Transverse colon (tissue), 4 donors: ENCODE results near the gene RNF26. TPM values are rescaled to one million over a fixed set of nuclear protein-coding genes. Genes with fewer than 3 reads are reported as not detected.
A peak's percentile ranks its signal among the peaks of the same experiment; 100 is the strongest.

Source experiments
- DNase-seq: peaks from one replicate; pipeline ENCODE4 v3.0.0-alpha.2; 2019
- H3K27ac ChIP-seq, 4 donors: fragments of 200-600 bp; sonication (generic); 2 replicates each; pipeline ENCODE4 v1.5.1; 2016 to 2018; ENCODE audit warnings: inconsistent platforms in 4 of 4
- H3K27me3 ChIP-seq: fragments of 200-600 bp; sonication (generic); 2 replicates; pipeline ENCODE4 v1.5.1; 2017; ENCODE audit warnings: inconsistent platforms
- H3K36me3 ChIP-seq, 4 donors: fragments of 200-600 bp; sonication (generic); 2 replicates each; pipeline ENCODE4 v1.5.1; 2017 to 2019; ENCODE audit warnings: inconsistent platforms in 4 of 4
- H3K4me1 ChIP-seq, 4 donors: fragments of 200-600 bp; sonication (generic); 2 replicates each; pipeline ENCODE4 v1.5.1; 2017 to 2020; ENCODE audit warnings: inconsistent platforms in 4 of 4
- H3K4me3 ChIP-seq, 4 donors: fragments of 200-600 bp; sonication (generic); 1 replicate in 1 of 4; 2 replicates in 3 of 4; pipeline versions ENCODE4 v1.5.1 to v1.6.1; 2017 to 2019; ENCODE audit warnings: inconsistent platforms in 4 of 4
- H3K9me3 ChIP-seq, 2 donors: fragments of 200-600 bp; sonication (generic); 2 replicates each; pipeline ENCODE4 v1.5.1; 2017 to 2019; ENCODE audit warnings: inconsistent platforms in 2 of 2
- CTCF ChIP-seq, 5 experiments: fragments of 200-600 bp in 3 of 5; fragments of 450-650 bp in 2 of 5; sonication (generic) in 3 of 5; IDR thresholded peaks; 1 replicate in 2 of 5; 2 replicates in 3 of 5; pipeline ENCODE4 v1.5.1; 2016 to 2017; ENCODE audit warnings: antibody characterized with exemption in 5 of 5, inconsistent platforms in 3 of 5, mild to moderate bottlenecking in 2 of 5, moderate library complexity in 1 of 5
- EP300 ChIP-seq: sonication (generic); formaldehyde crosslinking; IDR thresholded peaks from one replicate; pipeline ENCODE4 v1.6.1; 2017; ENCODE audit warnings: antibody characterized with exemption, low read depth
- POLR2A ChIP-seq: fragments of 450-650 bp; IDR thresholded peaks from one replicate; pipeline ENCODE4 v1.6.1; 2016; ENCODE audit warnings: antibody characterized with exemption, mild to moderate bottlenecking, moderate library complexity
- POLR2AphosphoS5 ChIP-seq, 3 donors: sonication (generic); formaldehyde crosslinking; IDR thresholded peaks; one replicate each; pipeline ENCODE4 v1.6.1; 2016; ENCODE audit warnings: antibody characterized with exemption in 3 of 3
- WGBS, 2 donors: methylation state at CpG; one replicate each; pipeline ENCODE4 v1.1.5; 2018; ENCODE audit warnings: low coverage in 1 of 2; 5-methylcytosine and 5-hydroxymethylcytosine counted together
- in situ Hi-C, 4 donors: fragments of 200-750 bp; cut with MboI; loops; one replicate each; pipeline versions ENCODE4 v1.15.0 to v1.15.1; 2017; ENCODE audit warnings: low sequenced_read_pairs in 3 of 4, low pct_ligation_motif_present in 1 of 4, low pct_unique_long_range_greater_than_20kb in 1 of 4
- intact Hi-C: fragments of 100-400 bp; cut with DNase I; formaldehyde crosslinking; loops from one replicate; pipeline ENCODE4 v1.15.1; 2023; ENCODE audit warnings: low total_unique reads
- total RNA-seq, 4 donors: library from RNA; depleted of rRNA; stranded (reverse); fragments of >200 nt; gene quantifications; one replicate each; pipeline ENCODE4 v1.1.0, GENCODE V29; 2016

The RNF26 gene
- total RNA-seq, 4 donors from 2014 or later: 10.0 to 27.3 (median 13.9) TPM

DNA sequence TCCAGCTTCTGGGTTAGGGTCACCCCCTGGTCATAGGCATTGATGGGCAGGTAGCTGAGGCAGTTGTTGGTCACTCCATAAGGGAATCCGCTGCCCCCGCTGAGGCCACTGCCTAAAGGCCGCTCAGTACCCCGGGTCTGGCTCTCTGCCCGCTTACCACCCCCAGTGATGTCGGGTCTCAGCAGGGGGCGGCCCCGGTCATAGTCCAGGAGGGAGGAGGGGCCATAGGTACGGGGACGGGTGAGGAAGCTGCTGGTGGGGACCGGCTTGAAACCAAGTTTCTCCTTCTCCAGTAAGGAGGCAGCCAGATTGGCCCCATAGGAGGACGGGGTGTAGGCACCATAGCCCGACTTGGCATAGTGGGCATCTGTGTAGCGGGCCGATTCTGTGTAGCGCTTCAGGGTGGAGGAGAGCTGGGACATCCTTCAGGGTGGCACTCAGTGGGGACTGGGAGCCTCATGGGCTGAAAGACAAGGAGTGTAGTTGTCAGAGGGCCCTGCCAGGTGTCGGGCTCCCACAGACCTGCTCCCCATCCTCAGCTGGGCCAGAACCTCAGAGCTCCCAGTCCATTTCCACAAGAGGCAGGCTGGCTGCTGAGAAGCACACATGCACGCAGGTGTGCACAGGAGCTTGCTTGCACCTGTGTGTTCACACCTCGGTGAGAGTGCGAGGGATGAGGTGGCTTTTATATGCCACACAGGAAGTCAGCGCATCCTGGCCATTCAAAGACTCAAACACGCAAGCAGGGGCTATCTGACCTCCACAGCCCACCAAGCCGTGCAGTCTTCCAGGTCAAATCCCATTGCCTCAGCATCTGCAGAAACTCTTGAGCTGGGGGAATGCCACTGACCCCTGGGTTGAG lies 39.0 kb downstream of the RNF26 start:
- H3K36me3 ChIP-seq: no peaks in the 10 kb centered on the region
- no peaks in the 10 kb centered on the region for H3K9me3 ChIP-seq
- in situ Hi-C loops: no loop called here
- no peaks in the 10 kb centered on the region for H3K27me3 ChIP-seq
- 75% methylated on average over 23 of the region's 23 CpGs; no CpG with 5 or more reads in 1 of the 2 donors for WGBS, 2 donors
- intact Hi-C loops: no loop called here
- DNase-seq: no peak
- peaks cover 19 to 51% (median 36%) of the 10 kb centered on the region in 4 donors for H3K4me1 ChIP-seq
- TF ChIP-seq EP300: no peak
- no peak for TF ChIP-seq CTCF (IDR thresholded peaks at IDR 0.05)
- TF ChIP-seq POLR2A: no peak
- TF ChIP-seq POLR2AphosphoS5 (IDR thresholded peaks at IDR 0.05): no peak
- H3K27ac ChIP-seq: no peak overlapping the region
- no peak overlapping the region for H3K4me3 ChIP-seq

DNA sequence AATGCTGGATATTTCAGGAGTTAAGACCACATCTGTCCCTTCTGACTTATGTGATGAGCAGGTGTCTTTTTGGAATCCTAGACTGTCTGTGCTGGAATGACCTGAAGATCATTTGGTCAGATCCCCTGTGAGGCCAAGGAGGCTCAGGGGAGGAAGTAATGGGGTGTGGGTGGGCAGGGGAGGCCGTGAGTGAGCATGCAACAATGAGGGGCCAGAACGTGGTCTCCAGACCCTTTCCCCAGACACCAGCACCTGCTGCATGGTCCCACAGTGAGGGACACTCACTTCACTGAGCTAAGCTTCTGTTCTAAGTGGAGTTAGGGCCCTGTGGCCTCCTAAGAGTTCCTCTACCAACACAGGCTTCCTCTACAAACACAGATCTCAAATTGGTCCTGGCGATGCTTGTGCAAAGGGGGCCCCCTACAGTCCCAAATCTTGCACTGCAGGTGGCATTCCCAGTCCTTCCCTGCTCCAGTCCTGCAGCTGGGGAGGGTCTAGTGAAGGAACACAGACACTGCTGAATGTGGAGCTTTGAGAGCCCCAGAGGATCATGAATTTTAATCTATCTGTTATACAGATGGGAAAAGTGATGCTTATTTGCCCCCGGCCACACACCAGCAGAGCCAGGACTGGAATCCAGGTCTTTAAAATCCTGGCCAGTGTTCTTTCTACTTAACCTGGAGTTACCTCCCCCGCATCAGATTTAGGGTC lies 39.7 kb downstream of the RNF26 start:
- Histone ChIP-seq H3K27me3 (no peaks in the 10 kb centered on the region), H3K27ac (peak overlapping the region in 2 of 4 donors; percentile 61 to 66), H3K36me3 (no peaks in the 10 kb centered on the region), H3K9me3 (no peaks in the 10 kb centered on the region), H3K4me1 (peaks cover 11 to 43% (median 28%) of the 10 kb centered on the region in 4 donors), H3K4me3 (no peak overlapping the region)
- intact Hi-C loops: no loop called here
- peak; percentile 84 for DNase-seq
- 40 to 54% methylated on average over 2 to 5 of the region's 5 CpGs for WGBS, 2 donors
- in situ Hi-C loops: no loop called here
- TF ChIP-seq CTCF (IDR thresholded peaks at IDR 0.05) (peak; percentile 81 to 94 (median 92)), POLR2A (no peak), EP300 (no peak), POLR2AphosphoS5 (IDR thresholded peaks at IDR 0.05) (no peak)

GRCh38 chr11:119374632-119375336 lies 40.5 kb downstream of the RNF26 start:
- 44% methylated on average over 10 of the region's 11 CpGs; no CpG with 5 or more reads in 1 of the 2 donors for WGBS, 2 donors
- no peak overlapping the region for H3K4me3 ChIP-seq
- H3K27me3 ChIP-seq: no peaks in the 10 kb centered on the region
- peaks cover 4 to 36% (median 21%) of the 10 kb centered on the region in 4 donors for H3K4me1 ChIP-seq
- TF ChIP-seq POLR2A (no peak), CTCF (IDR thresholded peaks at IDR 0.05) (no peak), POLR2AphosphoS5 (IDR thresholded peaks at IDR 0.05) (no peak), EP300 (no peak)
- H3K9me3 ChIP-seq: no peaks in the 10 kb centered on the region
- peak overlapping the region; percentile 49 to 71 (median 64) for H3K27ac ChIP-seq
- no peaks in the 10 kb centered on the region for H3K36me3 ChIP-seq
- DNase-seq: no peak
- in situ Hi-C loops (no loop called here), intact Hi-C loops (no loop called here)
